Measurements from ENCODE around the gene FMNL2.

Gene FMNL2

GRCh38 chr2:152622219-152622618 lies 287.2 kb downstream of the FMNL2 start:
- Histone ChIP-seq H3K27me3 (ENCODE audit: insufficient read depth, low read length) (no peaks in the 10 kb centered on the region), H3F3A (ENCODE audit: insufficient read depth, low read length) (no peaks in the 10 kb centered on the region), H3K4me1 (ENCODE audit: insufficient read depth, low read length, severe bottlenecking) (no peaks in the 10 kb centered on the region), H3K27ac (ENCODE audit: low read depth, low read length, poor library complexity, severe bottlenecking) (no peak overlapping the region), H3K9ac (ENCODE audit: low read length) (no peak overlapping the region), H3K4me3 (ENCODE audit: low read depth, low read length, poor library complexity, severe bottlenecking) (no peak overlapping the region), H3K4me2 (ENCODE audit: low read length) (no peak overlapping the region), H3K36me3 (ENCODE audit: insufficient read depth, low read length) (no peaks in the 10 kb centered on the region), H2AFZ (ENCODE audit: low read length) (no peak overlapping the region), H3K9me3 (ENCODE audit: low read length) (no peaks in the 10 kb centered on the region), H3K9me2 (ENCODE audit: low read depth, low read length) (no peaks in the 10 kb centered on the region), H3K79me2 (ENCODE audit: insufficient read depth, low read length) (no peaks in the 10 kb centered on the region), H4K20me1 (ENCODE audit: insufficient read depth, low read length) (no peaks in the 10 kb centered on the region)
- no peak for TF ChIP-seq EZH2 (IDR thresholded peaks at IDR 0.05; ENCODE audit: borderline replicate concordance, low read length)
- TF ChIP-seq, protein P1, sequence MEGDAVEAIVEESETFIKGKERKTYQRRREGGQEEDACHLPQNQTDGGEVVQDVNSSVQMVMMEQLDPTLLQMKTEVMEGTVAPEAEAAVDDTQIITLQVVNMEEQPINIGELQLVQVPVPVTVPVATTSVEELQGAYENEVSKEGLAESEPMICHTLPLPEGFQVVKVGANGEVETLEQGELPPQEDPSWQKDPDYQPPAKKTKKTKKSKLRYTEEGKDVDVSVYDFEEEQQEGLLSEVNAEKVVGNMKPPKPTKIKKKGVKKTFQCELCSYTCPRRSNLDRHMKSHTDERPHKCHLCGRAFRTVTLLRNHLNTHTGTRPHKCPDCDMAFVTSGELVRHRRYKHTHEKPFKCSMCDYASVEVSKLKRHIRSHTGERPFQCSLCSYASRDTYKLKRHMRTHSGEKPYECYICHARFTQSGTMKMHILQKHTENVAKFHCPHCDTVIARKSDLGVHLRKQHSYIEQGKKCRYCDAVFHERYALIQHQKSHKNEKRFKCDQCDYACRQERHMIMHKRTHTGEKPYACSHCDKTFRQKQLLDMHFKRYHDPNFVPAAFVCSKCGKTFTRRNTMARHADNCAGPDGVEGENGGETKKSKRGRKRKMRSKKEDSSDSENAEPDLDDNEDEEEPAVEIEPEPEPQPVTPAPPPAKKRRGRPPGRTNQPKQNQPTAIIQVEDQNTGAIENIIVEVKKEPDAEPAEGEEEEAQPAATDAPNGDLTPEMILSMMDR (IDR thresholded peaks at IDR 0.05; ENCODE audit: low read length) = no peak

GRCh38 chr2:152623076-152623740 lies 288.2 kb downstream of the FMNL2 start:
- H3K4me3 ChIP-seq (ENCODE audit: low read depth, low read length, poor library complexity, severe bottlenecking) = no peak overlapping the region
- H3K36me3 ChIP-seq (ENCODE audit: insufficient read depth, low read length) = no peaks in the 10 kb centered on the region
- no peak overlapping the region for H3K4me2 ChIP-seq (ENCODE audit: low read length)
- no peak overlapping the region for H3K27ac ChIP-seq (ENCODE audit: low read depth, low read length, poor library complexity, severe bottlenecking)
- H2AFZ ChIP-seq (ENCODE audit: low read length) = no peak overlapping the region
- no peak overlapping the region for H3K9ac ChIP-seq (ENCODE audit: low read length)
- no peaks in the 10 kb centered on the region for H3F3A ChIP-seq (ENCODE audit: insufficient read depth, low read length)
- H3K4me1 ChIP-seq (ENCODE audit: insufficient read depth, low read length, severe bottlenecking) = no peaks in the 10 kb centered on the region
- H3K27me3 ChIP-seq (ENCODE audit: insufficient read depth, low read length) = no peaks in the 10 kb centered on the region
- no peaks in the 10 kb centered on the region for H3K9me2 ChIP-seq (ENCODE audit: low read depth, low read length)
- H3K79me2 ChIP-seq (ENCODE audit: insufficient read depth, low read length) = no peaks in the 10 kb centered on the region
- TF ChIP-seq EZH2 (IDR thresholded peaks at IDR 0.05; ENCODE audit: borderline replicate concordance, low read length) = no peak
- TF ChIP-seq, protein P1 (IDR thresholded peaks at IDR 0.05; ENCODE audit: low read length) = no peak
- H3K9me3 ChIP-seq (ENCODE audit: low read length) = no peaks in the 10 kb centered on the region
- H4K20me1 ChIP-seq (ENCODE audit: insufficient read depth, low read length) = no peaks in the 10 kb centered on the region

DNA sequence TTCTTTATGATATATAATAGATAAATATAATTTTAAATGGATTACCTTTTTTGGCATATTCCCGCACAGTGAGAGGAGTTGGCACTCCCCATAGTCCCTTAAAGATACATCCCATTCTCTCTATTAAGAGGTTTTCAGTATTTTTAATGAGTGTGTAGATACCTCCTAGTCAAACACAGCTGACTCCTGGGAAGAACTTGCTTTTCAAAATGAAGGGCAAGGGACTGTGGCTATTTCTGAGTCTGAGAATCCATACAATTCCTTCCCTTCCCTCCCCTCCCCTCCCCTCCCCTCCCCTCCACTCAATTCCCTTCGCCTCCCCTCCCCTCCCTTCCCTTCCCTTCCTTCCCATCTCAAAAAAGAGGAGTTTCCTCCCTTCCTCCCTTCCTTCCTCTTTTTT lies 288.8 kb downstream of the FMNL2 start:
- no peak overlapping the region for H3K4me2 ChIP-seq (ENCODE audit: low read length)
- H3K9ac ChIP-seq (ENCODE audit: low read length) = no peak overlapping the region
- H3K27me3 ChIP-seq (ENCODE audit: insufficient read depth, low read length) = no peaks in the 10 kb centered on the region
- no peak overlapping the region for H3K27ac ChIP-seq (ENCODE audit: low read depth, low read length, poor library complexity, severe bottlenecking)
- H4K20me1 ChIP-seq (ENCODE audit: insufficient read depth, low read length) = no peaks in the 10 kb centered on the region
- no peaks in the 10 kb centered on the region for H3K79me2 ChIP-seq (ENCODE audit: insufficient read depth, low read length)
- H3K36me3 ChIP-seq (ENCODE audit: insufficient read depth, low read length) = no peaks in the 10 kb centered on the region
- H3K4me1 ChIP-seq (ENCODE audit: insufficient read depth, low read length, severe bottlenecking) = no peaks in the 10 kb centered on the region
- no peak overlapping the region for H3K4me3 ChIP-seq (ENCODE audit: low read depth, low read length, poor library complexity, severe bottlenecking)
- no peak overlapping the region for H2AFZ ChIP-seq (ENCODE audit: low read length)
- H3K9me2 ChIP-seq (ENCODE audit: low read depth, low read length) = no peaks in the 10 kb centered on the region
- H3K9me3 ChIP-seq (ENCODE audit: low read length) = no peaks in the 10 kb centered on the region
- no peaks in the 10 kb centered on the region for H3F3A ChIP-seq (ENCODE audit: insufficient read depth, low read length)
- TF ChIP-seq, protein P1 (IDR thresholded peaks at IDR 0.05; ENCODE audit: low read length) = no peak
- TF ChIP-seq EZH2 (IDR thresholded peaks at IDR 0.05; ENCODE audit: borderline replicate concordance, low read length) = no peak
